Stimulated activated CD4-positive, alpha-beta T cell treated with anti-CD3 and anti-CD28 coated beads, Interleukin-1b, Interleukin-23, amount 100 ng/mL, for 48 hours (primary cell): ENCODE data around the gene POTEG.
"Not testable (repeated sequence)": the region's sequence is repeated elsewhere in the genome, so short reads cannot be mapped to it uniquely, and the experiment has no call there.

Experiments
- DNase-seq: peaks from one replicate; pipeline ENCODE4 v3.0.0-alpha.2; 2020

POTEG gene

DNA sequence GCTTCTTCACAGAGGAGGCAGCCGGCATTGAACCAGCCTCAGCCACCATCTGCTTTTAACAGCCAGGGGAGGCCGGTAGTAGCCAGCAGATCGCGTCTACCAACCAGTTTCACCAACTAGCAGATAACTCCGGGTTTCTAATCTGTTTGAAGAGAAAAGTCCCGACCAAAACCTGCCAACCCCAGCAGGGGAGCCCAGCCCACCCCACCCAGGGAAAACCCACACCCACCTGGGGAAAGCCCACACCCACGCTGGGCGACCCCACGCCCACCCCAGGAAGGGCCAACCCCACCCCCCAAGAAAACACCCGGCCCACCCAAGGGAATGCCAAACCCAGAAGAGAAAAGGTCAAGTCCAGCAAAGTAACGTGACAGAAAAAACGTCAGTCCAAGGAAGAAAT, at the start of gene POTEG:
TSS of gene POTEG (minus strand) at position 101 of the 400 bp plus-strand sequence. CDS start at position 49, 52 bp downstream.
- DNase-seq, result not testable (repeated sequence)

DNA sequence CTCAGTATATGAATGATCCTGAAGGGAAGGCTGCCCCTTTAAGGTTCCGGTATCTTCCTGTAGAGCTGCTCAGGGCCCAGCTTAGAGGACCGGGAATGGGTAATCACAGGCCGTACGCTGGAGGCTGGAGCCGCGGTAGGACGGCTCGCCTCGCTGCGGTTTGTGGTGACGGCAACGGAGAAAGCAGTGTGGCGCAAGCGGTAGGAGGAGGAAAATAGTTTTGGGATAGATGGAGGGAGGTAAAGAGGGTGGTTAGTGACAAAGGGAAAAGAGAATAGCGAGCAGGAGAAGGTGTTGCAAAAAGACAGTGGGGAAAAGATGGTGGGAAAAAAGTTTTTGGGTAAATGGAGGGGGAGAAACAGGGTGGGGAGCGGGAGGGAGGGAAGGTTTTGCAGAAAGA, 48.0 kb upstream of the POTEG start:
- DNase-seq, result not testable (repeated sequence)

DNA sequence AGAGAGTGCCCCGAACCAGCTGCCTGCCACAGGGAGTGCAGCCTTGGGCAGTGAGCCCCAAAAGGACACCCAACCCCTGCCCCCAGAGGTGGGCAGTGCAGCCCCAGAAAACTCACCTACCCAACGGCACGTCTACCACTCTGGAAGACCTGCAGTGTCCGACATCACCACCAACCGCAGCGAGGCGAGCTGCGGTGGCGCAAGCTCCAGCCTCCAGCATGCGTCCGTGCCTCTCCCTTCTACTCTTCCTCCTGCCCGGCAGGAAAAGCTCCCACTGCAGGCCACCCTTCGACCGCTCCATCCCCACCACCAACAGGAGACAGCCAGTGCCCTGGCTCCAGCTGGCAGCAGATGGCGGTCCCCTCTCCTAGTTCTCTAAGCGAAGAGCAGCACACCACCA, 47.3 kb upstream of the POTEG start:
- not testable (repeated sequence) for DNase-seq

DNA sequence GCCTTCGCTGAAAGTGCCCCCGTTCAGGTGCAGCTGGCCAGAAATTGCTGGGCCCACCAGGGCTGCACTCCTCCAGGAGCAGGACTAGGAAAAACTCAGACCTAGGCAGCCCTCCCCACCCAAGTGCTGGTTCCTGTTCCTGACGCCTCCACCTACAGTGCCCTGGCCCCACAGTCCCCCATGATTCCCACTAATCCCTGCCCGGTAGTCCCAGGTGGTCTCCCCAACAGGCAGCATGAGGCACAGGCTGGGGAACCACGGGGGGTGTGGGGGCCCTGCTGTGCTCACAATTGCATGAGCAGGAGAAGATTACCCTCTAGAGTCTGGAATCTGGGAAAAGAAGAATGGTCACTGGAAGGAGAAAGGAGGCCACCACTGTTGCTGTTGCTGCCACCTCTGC, 46.4 kb upstream of the POTEG start:
- DNase-seq, result not testable (repeated sequence)

DNA sequence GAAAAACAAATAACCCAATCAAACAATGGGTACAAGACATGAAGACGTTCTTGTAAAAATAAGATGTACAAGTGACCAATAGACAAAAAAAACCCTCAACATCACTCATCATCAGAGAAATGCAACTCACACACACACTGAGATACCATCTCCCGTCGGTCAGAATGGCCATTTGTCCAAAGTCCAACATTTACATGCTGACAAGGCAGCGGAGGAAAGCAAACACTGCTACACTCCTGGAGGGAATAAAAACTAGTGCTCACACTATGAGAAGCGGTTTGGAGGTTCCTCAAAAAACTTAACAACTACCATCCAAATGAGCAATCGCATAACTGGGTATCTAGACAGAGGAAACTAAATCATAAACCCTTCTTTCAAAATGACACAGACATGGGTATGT, 11.6 kb upstream of the POTEG start:
- DNase-seq, result not testable (repeated sequence)

DNA sequence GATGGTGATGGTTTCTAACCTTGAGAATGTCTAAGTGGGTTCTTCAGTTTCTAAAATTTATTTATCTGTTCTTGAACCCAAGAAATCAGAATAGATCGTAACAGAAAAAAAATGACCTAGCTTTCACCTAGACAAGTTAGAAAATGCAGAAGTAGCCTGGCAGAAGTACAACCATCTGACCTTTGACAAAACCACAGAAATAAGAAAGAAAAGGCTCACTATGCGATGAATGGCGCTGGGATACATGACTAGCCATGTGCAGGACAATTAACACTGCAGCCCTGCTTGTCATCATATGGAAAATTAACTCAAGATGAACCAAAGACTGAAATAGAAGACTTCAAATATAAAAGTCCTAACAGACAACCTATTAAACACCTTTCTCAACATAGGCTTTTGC, 5.7 kb upstream of the POTEG start:
- not testable (repeated sequence) for DNase-seq

DNA sequence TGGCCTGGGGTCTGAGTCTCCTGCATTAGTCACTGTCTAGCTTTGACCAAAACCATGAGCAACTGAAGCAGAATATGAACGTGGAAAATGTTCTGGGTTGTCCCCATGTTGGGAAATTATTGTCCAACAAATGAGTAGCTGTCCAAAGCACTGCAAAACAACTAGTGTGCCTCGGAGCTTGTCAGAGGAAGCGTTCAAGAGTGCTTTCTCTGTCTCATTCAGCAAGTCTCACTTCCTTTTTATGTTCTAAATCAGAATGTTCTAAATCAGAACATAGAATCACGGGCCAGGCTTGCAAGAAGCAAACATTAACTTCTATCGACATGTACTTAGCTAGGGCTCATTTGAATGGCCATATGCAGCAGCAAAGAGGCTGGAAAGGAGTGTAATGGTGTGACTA, 5.1 kb upstream of the POTEG start:
- not testable (repeated sequence) for DNase-seq

DNA sequence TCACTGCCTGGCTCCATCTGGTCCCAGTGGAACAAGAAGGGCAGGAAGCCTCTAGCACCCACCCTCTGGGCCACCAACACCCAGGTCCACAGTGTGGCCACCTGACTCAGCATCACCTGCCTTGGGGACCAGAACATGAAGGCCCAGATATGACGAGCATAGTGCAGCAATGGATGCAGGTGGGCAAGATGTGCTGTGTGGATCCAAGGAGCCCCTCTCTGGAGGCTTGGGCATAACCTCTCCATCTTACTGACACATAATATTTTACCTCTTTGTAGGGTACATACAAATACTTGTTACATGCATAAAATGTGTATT, 2.9 kb upstream of the POTEG start:
- not testable (repeated sequence) for DNase-seq

DNA sequence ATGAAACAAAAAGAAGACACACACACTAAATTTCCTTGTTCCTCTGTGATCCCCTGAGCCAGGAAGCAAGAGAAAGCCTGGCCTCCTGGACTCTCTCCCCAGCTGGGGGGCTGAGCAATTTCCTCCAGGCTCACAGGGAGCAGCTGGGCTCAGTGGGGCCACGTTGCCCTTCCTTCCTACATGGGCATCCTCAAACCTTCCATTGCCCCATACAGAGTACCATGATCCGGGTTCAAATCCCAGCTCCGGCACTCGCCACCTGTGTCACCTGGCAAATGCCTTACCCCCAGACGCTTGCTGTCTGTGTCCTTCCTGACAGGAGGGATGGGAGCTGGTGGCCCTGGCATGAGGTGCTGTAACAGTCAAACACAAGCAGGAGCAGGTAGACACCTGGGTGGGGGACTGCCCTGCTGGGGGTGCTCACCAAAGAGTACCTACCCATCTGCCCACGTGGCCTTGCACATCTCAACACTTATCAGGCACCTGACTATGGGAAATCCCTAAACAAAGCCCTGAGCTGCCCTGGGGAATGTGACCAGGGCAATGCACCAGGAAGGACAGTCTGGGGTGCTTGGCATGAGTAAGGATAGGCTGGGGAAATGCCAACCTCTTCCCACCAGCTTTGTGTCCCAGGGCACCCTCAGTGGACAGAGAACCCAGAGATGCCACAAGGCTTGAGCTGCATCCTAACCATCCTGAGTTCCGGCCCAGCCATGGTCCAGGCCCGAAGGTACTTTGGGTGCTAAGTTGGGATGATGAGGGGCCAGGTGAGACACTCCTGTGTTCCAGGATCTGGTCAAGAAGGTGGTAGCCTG, 2.4 kb upstream of the POTEG start:
- not testable (repeated sequence) for DNase-seq

DNA sequence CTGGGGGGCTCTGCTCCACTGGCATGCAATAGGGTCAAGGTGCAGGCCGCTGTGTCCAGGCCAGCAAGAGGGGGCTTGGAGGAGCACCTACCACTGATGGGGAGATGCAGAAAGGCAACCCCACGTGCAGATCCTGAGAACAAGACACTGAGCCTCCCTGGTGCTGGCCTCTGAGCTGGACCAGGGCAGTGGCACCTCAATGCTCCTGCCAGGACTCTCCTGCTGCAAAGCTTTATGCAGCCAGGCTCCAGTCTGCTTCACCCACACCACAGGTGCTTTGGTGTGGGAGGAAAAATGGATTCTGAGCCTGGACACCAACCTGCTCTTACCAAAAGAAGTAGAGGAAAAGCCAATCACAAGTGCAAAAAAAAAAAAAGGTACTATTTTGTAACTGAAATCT, 1.7 kb upstream of the POTEG start:
- DNase-seq, result not testable (repeated sequence)

DNA sequence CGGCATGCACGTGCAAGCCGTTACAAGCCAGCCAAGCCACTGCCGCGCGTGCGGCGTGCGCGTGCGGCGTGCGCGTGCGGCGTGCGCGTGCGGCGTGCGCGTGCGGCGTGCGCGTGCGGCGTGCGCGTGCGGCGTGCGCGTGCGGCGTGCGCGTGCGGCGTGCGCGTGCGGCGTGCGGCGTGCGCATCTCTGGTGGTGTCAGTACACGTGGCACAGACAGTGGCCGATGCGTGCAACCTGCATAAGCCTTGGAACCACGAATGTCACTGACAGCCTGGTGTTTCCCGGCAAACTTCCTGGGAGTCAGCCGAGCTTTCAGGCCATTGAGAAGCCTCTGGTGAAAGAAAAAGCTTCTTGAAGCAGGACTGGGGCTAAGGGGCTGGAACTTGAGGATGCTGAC, 750 bp upstream of the POTEG start:
- not testable (repeated sequence) for DNase-seq

DNA sequence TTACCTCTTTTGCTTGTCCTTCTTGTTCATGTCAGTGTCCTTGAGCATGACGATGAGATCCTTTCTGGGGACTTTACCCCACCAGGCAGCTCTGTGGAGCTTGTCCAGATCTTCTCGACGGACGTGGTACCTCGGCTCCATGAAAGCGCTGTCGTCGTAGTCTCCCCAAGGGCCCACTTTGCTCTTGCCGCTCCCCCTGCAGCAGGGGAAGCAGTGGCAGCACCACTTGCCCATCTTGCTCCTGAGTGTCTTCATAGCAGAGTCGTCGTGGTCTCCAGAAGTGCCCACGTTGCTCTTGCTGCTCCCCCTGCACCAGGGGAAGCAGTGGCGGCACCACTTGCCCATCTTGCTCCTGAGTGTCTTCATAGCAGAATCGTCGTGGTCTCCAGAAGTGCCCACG, 376 bp downstream of the POTEG start:
- DNase-seq, result not testable (repeated sequence)

DNA sequence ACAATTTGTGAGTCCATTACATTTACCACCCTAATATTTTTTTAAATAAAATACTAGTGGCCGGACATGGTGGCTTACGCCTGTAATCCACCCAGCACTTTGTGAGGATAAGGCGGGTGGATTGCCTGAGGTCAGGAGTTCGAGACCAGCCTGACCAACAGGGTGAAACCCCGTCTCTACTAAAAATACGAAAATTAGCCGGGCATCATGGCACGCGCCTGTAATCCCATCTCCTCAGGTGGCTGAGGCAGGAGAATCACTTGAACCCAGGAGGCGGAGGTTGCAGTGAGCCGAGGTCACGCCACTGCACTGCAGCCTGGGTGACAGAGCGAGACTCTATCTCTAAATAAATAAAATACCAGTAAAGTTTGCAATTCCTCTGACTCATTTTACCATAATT, 25.6 kb downstream of the POTEG start:
- DNase-seq, result not testable (repeated sequence)

DNA sequence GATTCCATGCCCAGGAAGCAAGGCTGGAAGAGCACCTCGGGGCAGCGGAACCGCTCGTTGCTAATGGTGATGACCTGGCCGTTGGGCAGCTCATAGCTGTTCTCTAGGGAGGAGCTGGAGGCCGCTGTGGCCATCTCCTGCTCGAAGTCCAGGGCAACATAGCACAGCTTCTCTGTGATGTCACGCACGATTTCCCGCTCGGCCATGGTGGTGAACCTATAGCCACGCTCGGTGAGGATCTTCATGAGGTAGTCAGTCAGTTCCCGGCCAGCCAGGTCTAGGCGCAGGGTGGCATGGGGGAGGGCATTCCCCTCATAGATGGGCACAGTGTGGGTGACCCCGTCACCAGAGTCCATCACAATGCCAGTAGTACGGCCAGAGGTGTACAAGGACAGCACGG, 32.0 kb downstream of the POTEG start:
- not testable (repeated sequence) for DNase-seq

DNA sequence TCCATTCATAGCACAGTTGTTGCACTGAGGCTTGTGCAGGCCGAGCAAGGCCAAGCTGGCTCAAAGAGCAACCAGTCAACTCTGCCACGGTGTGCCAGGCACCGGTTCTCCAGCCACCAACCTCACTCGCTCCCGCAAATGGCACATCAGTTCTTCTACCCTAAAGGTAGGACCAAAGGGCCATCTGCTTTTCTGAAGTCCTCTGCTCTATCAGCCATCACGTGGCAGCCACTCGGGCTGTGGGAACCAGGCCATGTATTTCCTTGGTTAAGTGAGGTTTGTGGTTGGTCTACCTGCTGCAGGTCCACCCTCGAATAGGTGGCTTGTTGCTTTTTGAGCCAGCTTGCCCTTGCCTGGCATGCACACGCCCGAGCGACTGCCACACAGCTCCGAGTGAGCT, 39.4 kb downstream of the POTEG start:
- DNase-seq, result not testable (repeated sequence)

DNA sequence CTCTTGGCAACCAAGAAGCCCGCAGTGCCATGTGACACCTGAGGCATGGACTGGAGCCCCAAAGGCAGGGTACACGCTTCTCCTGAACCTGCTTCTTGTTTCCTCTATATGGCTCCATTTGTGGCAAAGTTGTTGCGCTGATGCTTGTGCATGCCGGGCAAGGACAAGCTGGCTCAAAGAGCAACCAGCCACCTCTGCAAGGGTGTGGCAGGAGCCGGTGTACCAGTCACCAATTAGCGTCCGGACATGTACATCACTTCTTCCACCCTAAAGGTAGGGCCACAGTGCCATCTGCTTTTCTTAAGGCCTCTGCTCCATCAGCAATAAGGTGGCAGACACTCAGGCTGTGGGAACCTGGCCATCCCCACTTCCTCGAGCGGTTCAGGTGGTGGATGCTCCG, 43.9 kb downstream of the POTEG start:
- DNase-seq, result not testable (repeated sequence)

DNA sequence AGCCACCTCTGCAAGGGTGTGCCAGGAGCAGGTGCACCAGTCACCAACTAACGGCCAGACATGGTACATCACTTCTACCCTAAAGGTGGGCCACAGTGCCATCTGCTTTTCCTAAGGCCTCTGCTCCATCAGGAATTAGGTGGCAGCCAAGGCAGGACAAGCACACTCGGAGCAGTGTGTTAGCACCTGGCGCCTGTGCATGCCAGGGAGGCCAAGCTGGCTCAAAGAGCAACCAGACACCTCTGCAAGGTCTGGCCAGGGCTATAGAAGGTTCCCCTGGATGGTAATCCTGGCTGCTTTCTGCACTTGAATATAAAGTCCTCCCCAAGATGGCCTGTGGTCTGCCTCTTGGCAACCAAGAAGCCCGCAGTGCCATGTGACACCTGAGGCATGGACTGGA, 45.4 kb downstream of the POTEG start:
- DNase-seq, result not testable (repeated sequence)

DNA sequence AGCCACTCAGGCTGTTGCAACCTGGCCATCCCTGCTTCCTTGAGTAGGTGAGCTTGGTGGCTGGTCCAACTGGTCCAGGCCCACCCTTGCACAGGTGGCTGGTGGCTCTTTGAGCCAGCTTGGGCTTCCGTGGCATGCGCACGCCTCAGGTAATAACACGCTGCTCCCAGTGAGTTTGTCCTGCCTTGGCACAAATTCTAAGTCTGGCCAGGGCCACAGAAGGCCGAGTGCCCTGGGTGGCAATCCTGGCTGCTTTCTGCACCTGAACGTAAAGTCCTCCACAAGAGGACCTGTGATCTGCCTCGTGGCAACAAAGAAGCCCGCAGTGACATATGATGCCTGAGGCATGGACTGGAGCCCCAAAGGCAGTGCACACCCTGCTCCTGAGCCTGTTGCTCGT, 47.1 kb downstream of the POTEG start:
- DNase-seq, result not testable (repeated sequence)

DNA sequence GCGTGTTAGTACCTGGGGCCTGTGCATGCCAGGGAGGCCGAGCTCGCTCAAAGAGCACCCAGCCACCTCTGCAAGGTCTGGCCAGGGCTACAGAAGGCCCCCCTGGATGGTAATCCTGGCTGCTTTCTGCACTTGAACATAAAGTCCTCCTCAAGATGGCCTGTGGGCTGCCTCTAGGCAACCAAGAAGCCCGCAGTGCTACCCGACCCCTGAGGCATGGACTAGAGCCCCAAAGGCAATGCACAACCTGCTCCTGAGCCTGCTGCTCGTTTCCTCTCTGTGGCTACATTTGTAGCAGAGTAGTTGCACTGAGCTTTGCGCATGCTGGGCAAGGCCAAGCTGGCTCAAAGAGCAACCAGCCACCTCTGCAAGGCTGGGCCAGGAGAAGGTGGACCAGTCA, 47.8 kb downstream of the POTEG start:
- not testable (repeated sequence) for DNase-seq

DNA sequence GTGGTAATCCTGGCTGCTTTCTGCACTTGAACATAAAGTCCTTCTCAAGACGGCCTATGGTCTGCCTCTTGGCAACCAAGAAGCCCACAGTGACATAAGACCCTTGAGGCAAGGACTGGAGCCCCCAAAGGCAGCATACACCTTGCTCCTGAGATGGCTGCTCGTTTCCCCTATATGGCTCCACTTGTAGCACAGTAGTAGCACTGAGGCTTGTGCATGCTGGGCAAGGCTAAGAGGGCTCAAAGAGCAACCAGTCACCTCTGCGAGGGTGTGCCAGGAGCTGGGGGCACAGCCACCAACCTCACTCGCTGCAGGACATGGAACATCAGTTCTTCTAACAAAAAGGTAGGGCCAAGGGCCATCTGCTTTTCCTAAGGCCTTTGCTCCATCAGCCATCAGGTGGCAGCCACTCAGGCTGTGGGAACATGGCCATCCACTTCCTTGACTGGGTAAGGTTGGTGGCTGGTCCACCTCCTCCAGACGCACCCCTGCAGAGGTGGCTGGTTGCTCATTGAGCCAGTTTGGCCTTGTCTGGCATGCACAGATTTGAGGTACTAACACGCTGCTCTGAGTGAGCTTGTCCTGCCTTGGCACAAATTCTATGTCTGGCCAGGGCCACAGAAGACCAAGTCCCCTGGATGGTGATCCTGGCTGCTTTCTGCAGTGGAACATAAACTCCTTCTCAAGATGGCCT, 49.9 kb downstream of the POTEG start:
- DNase-seq, result not testable (repeated sequence)

DNA sequence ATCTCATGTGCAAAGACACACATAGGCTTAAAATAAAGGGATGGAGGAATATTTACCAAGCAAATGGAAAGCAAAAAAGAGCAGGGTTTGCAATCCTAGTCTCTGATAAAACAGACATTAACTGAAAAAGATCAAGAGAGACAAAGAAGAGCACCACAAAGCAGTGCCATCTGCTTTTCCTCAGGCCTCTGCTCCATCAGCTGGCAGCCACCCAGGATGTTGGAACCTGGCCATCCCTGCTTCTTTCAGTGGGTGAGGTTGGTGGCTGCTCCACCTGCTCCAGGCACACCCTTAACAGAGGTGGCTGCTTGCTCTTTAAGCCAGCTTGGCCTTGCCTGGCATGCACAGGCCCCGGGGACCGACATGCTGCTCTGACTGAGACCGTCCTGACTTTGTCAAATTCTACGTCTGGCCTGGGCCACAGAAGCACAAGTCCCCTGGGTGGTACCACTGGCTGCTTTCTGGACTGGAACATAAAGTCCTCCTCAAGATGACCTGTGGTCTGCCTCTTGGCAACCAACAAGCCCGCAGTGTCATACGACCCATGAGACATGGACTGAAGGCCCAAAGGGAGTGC, 51.0 kb downstream of the POTEG start:
- not testable (repeated sequence) for DNase-seq

DNA sequence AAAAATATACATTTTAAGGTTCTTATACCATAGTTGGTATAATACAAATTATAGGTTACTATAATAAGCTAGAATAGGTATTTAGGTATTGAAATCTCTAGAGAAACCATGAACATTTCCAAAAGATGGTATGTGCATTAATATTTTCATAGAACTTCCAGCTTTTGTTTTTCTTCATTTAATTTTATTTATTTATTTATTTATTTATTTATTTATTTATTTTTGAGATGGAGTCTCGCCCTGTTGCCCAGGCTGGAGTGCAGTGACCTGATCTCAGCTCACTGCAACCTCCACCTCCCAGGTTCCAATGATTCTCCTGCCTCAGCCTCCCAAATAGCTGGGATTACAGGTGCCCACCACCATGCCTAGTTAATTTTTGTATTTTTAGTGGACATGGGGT, 54.0 kb downstream of the POTEG start:
- not testable (repeated sequence) for DNase-seq

DNA sequence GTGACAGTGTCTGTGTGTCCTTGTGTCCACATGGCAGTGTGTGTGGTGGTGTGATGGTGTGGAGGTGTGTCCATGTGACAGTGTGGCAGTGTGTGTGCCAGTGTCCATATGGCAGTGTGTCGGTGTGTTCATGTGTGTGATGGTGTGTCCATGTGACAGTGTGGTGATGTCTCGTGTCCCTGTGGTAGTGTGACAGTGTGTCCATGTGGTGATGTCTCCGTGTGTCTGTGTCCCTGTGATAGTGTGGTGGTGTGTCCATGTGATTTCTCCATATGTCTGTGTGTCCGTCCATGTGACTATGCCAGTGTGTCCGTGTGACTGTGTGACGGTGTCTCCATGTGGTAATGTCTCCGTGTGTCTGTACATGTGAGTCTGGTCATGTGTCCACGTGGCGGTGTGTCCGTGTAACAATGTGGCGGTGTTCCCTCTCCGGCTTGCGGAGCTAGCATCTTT, 59.7 kb downstream of the POTEG start:
- DNase-seq, result not testable (repeated sequence)
